Cortex of kidney (tissue), 1 donor: ENCODE data around the gene GBE1.
"Not testable (repeated sequence)": the region's sequence is repeated elsewhere in the genome, so short reads cannot be mapped to it uniquely, and the experiment has no call there.

Experiments used
- DNase-seq: peaks from one replicate; lab custom pipeline; 2025; lab: John Stamatoyannopoulos, UW

GBE1 gene

GRCh38 chr3:81753416-81754027 is 7.9 kb downstream of the GBE1 start:
- no peak for DNase-seq

DNA sequence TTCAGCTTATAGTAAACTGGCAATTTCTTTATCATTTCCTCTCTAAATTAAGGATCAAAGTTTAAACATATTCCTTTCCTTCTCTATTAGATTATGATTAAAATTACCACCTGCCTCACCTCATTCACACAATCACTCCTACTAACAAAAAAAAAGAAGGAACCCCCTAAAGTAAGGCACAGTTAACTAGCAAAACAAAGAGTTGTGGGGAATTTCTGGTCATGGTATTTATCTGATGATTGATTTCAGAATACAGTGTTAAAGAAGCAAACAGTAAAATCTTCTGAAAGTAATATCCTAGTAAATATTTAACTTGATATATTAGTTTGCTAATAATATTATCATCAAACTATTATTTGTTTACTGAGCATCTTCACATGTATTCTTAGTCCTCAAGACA is 8.8 kb downstream of the GBE1 start:
- DNase-seq = no peak

DNA sequence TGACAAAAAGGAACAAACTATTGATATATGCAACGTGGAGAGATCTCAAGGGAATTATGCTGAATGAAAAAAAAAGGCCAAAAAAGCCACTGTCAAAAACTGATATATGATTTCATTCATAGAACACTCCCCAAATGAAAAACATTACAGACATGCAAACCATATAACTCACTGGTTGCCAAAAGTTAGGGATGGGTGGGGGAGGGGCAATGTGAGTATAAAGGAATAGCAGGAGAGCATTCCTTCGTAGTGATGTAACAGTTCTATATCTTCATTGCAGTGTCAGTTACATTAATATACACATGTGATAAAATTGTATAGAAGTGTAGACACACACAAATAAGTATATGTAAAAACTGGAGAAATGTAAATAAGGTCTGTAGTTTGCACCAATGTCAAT is 12.2 kb downstream of the GBE1 start:
- DNase-seq = no peak

- DNase-seq = not testable (repeated sequence)
These were observed 14.2 kb downstream of the GBE1 start for GRCh38 chr3:81747280-81747679.

DNA sequence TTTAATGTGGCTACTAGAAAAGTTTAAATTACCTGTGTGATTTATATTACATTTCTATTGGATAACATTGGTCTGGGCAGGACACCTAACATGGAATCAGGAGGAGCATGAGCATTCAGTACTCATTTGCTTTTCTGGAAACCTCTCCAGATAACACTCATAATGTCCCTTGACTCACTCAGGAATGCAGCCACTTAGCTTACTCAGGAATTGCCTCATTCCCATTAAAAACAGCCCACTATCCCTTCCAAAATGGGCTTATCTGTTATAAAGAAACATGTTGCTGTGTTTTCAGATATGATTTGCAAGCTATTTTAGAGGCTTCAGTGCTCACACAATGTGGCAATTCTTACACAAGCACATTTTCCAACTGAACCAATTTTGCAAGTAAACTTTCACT is 17.1 kb downstream of the GBE1 start:
- no peak for DNase-seq

- no peak for DNase-seq
These were observed 18.1 kb downstream of the GBE1 start for GRCh38 chr3:81743096-81744025.

DNA sequence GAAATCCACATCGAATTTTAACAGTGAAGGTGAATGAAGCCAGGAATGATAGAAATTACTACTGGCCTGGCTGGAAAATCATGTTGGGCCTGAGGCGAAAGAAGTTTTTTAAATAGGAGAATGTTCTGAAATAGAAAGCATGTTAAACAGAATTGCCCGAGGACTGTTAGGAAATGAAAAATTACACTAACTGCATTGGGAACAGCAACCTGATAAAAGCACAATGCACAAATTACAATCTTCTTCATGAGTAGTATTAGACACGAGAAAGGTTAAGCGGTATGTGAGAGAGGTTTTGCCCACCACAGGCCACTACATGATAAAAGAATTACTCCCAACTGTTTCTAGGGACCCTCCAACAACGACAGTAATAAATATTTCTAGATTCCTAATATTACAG is 18.9 kb downstream of the GBE1 start:
- no peak for DNase-seq

- no peak for DNase-seq
These were observed 20.2 kb downstream of the GBE1 start for GRCh38 chr3:81741216-81741615.

GRCh38 chr3:81740731-81741130 is 20.7 kb downstream of the GBE1 start:
- DNase-seq = no peak

DNA sequence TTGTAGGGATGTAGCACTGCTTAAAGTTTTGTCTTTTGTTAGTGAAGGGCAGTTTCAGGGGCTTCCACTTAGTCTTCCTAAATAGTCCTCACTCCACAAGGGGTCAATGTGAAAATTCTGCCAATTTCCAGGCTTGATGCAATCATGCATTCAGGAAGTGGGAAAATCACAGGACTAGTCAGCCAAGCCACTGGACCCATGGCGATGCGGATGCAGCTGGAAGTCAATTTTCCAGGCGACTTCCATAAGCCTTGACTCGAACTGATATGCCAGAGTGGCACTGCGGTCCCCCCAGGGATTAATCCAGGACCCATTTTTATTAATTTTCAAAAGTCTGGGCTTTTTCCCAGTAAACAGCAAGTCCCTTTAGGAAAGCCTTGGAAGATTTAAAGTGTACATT is 26.1 kb downstream of the GBE1 start:
- DNase-seq = no peak

GRCh38 chr3:81734742-81735141 is 26.7 kb downstream of the GBE1 start:
- DNase-seq = no peak

DNA sequence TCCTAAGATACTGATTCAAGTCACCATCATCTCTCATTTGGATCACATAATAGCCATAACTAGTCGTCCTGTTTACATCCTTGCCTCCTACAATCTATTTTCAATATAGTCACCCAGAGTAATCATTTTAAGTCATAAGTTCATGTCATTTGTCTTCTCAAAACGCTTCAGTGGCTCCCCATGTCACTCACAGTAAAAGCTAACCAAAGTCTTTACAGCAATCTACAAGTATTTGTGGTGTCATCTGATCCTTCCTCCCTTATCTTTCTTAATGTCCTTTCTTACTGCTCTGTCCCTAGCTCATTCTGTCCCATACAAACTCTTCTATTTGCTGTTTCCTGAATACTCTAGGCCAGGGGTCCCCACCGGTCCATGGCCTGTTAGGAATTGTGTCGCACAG is 28.8 kb downstream of the GBE1 start:
- no peak for DNase-seq

- DNase-seq = no peak
These were observed 32.5 kb downstream of the GBE1 start for GRCh38 chr3:81728766-81729544.

DNA sequence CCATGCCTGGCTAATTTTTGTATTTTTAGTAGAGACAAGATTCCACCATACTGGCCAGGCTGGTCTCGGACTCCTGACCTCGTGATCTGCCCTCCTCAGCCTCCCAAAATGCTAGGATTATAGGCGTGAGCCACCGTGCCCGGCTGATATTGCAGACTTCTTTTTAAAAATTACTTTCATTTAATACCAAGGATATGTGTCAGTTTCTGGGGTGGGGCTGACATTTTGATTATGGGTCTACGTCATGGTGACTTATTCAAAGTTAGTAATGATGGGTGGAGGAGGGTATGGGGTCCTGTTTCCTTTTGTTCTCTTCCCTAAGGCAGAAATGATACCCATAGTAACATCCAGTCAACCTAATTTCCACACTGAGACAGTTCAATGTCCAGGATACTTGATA is 34.7 kb downstream of the GBE1 start:
- DNase-seq = no peak

GRCh38 chr3:81726132-81726531 is 35.3 kb downstream of the GBE1 start:
- no peak for DNase-seq

GRCh38 chr3:81723732-81724313 is 37.6 kb downstream of the GBE1 start:
- DNase-seq = no peak

- DNase-seq = no peak
These were observed 43.1 kb downstream of the GBE1 start for GRCh38 chr3:81718311-81718710.

GRCh38 chr3:81716870-81717509 is 44.5 kb downstream of the GBE1 start:
- no peak for DNase-seq

GRCh38 chr3:81713031-81713430 is 48.4 kb downstream of the GBE1 start:
- DNase-seq = no peak

GRCh38 chr3:81709606-81710005 is 51.8 kb downstream of the GBE1 start:
- DNase-seq = no peak

GRCh38 chr3:81707996-81708395 is 53.4 kb downstream of the GBE1 start:
- no peak for DNase-seq

- no peak for DNase-seq
These were observed 59.3 kb downstream of the GBE1 start for GRCh38 chr3:81702126-81702525.
